HepG2 (cell line): ENCODE results near the gene PPP4C. TPM values are rescaled to one million over a fixed set of nuclear protein-coding genes. Genes with fewer than 3 reads are reported as not detected.

Experiments used
- AGO2 ChIP-seq: fragments of 200-400 bp; formaldehyde crosslinking; optimal IDR thresholded peaks from 2 replicates; pipeline ENCODE3; 2017; ENCODE audit warnings: mild to moderate bottlenecking, low read depth, low read length, moderate library complexity
- ATF6 ChIP-seq: sonication (generic); formaldehyde crosslinking; conservative IDR thresholded peaks from 2 replicates; pipeline ENCODE4 v1.4.0; 2020; ENCODE audit warnings: missing genetic modification reagents
- BRD4 ChIP-seq: sonication (generic); formaldehyde crosslinking; IDR thresholded peaks from 2 replicates; pipeline ENCODE4 v1.4.0; 2020; ENCODE audit warnings: missing genetic modification reagents
- ETV6 ChIP-seq: sonication (generic); formaldehyde crosslinking; conservative IDR thresholded peaks from 2 replicates; pipeline ENCODE4 v1.4.0; 2020; ENCODE audit warnings: missing genetic modification reagents
- KLF12 ChIP-seq: sonication (generic); formaldehyde crosslinking; IDR thresholded peaks from 2 replicates; pipeline ENCODE4 v1.4.0; 2020; ENCODE audit warnings: missing genetic modification reagents, borderline replicate concordance
- MIER2 ChIP-seq: IDR thresholded peaks from 2 replicates; pipeline ENCODE4 v1.6.1; 2016; ENCODE audit warnings: missing biosample characterization, missing genetic modification reagents
- PLSCR1 ChIP-seq: sonication (generic); formaldehyde crosslinking; IDR thresholded peaks from 2 replicates; pipeline ENCODE4 v1.5.0; 2020; ENCODE audit warnings: missing genetic modification reagents, mild to moderate bottlenecking, borderline replicate concordance
- RXRA ChIP-seq: sonication (generic); formaldehyde crosslinking; IDR thresholded peaks from 2 replicates; pipeline ENCODE4 v1.5.1; 2020; ENCODE audit warnings: missing genetic modification reagents
- RXRB ChIP-seq: IDR thresholded peaks from 2 replicates; pipeline ENCODE4 v1.6.1; 2016; ENCODE audit warnings: borderline replicate concordance, missing genetic modification reagents, missing compliant biosample characterization
- ZMAT3 ChIP-seq: sonication (generic); formaldehyde crosslinking; conservative IDR thresholded peaks from 2 replicates; pipeline ENCODE4 v1.7.0; 2021; ENCODE audit warnings: missing genetic modification reagents
- ZNF142 ChIP-seq: sonication (generic); formaldehyde crosslinking; IDR thresholded peaks from 2 replicates; pipeline ENCODE4 v1.4.0; 2020; ENCODE audit warnings: missing genetic modification reagents
- polyA plus RNA-seq, 8 experiments: library from polyadenylated mRNA; depleted of rRNA in 3 of 8; stranded (reverse) in 7 of 8; unstranded in 1 of 8; fragments of >200 nt; fragmentation: Illumina TruSeq in 4 of 8; extraction: Trizol in 4 of 8; gene quantifications; 2 replicates each; pipeline versions ENCODE4 v1.2.1 to v1.2.3, GENCODE V29; 2011 to 2016; ENCODE audit warnings: low read depth in 4 of 8, missing spikeins in 1 of 8, mixed read lengths in 1 of 8; ENCODE audit not compliant: insufficient read depth in 1 of 8
- total RNA-seq, 5 experiments: library from RNA; depleted of rRNA; stranded (reverse); fragments of >200 nt; fragmentation: Illumina TruSeq; extraction: Trizol; gene quantifications; 2 replicates each; pipeline ENCODE4 v1.2.3, GENCODE V29; 2016; ENCODE audit warnings: low read depth in 1 of 5
- TF ChIP-seq, protein P1 (sequence below): sonication (generic); formaldehyde crosslinking; IDR thresholded peaks from 2 replicates; pipeline ENCODE4 v1.8.1; 2023; ENCODE audit warnings: mild to moderate bottlenecking, missing genetic modification reagents
- TF ChIP-seq, protein P2 (sequence below): sonication (generic); formaldehyde crosslinking; IDR thresholded peaks from 2 replicates; pipeline ENCODE4 v1.9.0; 2021; ENCODE audit warnings: missing genetic modification reagents, borderline replicate concordance

The PPP4C gene
- total and polyA plus RNA-seq, 2 of the 13 experiments (the other 11 are each of a cell fraction or from before 2014, with no cell fraction given): 176 to 220 TPM

DNA sequence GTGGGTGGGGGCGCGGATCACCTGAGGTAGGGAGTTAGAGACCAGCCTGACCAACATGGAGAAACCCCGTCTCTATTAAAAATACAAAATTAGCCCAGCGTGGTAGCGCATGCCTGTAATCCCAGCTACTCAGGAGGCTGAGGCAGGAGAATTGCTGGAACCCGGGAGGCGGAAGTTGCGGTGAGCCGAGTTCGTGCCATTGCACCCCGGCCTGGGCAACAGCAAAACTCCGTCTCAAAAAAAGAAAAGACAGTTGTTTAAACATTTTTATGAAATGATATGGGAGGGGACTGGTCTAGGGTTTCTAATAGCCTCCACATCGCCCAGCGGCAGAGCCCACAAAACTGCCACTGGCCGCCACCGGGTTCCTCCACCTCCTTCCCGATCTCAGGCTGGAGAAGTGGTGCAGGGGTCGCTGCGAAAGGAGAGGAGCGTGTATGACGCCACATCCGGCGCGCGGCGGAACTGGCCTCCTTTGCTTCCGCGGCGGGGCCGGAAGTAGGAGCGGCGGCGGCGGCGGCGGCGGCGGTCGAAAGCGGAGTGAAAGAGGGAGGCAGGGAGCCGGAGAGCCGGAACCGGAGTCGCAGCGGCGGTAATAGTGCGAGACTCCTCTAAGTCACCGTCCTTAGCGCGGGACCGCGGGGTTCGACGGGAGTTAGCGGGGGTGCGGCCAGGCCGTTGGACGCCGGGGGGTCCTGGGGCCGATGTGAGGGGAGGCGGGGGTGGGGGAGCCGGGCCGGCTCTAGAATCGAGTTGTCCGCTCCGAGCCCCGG is at the start of gene PPP4C (continued):
- TF ChIP-seq, protein P1, sequence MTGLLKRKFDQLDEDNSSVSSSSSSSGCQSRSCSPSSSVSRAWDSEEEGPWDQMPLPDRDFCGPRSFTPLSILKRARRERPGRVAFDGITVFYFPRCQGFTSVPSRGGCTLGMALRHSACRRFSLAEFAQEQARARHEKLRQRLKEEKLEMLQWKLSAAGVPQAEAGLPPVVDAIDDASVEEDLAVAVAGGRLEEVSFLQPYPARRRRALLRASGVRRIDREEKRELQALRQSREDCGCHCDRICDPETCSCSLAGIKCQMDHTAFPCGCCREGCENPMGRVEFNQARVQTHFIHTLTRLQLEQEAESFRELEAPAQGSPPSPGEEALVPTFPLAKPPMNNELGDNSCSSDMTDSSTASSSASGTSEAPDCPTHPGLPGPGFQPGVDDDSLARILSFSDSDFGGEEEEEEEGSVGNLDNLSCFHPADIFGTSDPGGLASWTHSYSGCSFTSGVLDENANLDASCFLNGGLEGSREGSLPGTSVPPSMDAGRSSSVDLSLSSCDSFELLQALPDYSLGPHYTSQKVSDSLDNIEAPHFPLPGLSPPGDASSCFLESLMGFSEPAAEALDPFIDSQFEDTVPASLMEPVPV: no peak
- TF ChIP-seq AGO2: peak; percentile 87
- TF ChIP-seq MIER2 (CRISPR knock-in tag): no peak
- TF ChIP-seq PLSCR1: 0 out of 2 replicates have a peak, but pooled peaks have one; percentile 50
- peak; percentile 48; the same call in 1 of the 2 replicates for TF ChIP-seq ZNF142
- 0 out of 2 replicates have a peak, but pooled peaks have one; percentile 67 for TF ChIP-seq ATF6 (CRISPR knock-in tag)
- TF ChIP-seq RXRB (CRISPR knock-in tag): peak; percentile 80; the same call in 1 of the 2 replicates
- TF ChIP-seq ETV6 (CRISPR knock-in tag): peak; percentile 62; the same call in 1 of the 2 replicates
- TF ChIP-seq, protein P2, sequence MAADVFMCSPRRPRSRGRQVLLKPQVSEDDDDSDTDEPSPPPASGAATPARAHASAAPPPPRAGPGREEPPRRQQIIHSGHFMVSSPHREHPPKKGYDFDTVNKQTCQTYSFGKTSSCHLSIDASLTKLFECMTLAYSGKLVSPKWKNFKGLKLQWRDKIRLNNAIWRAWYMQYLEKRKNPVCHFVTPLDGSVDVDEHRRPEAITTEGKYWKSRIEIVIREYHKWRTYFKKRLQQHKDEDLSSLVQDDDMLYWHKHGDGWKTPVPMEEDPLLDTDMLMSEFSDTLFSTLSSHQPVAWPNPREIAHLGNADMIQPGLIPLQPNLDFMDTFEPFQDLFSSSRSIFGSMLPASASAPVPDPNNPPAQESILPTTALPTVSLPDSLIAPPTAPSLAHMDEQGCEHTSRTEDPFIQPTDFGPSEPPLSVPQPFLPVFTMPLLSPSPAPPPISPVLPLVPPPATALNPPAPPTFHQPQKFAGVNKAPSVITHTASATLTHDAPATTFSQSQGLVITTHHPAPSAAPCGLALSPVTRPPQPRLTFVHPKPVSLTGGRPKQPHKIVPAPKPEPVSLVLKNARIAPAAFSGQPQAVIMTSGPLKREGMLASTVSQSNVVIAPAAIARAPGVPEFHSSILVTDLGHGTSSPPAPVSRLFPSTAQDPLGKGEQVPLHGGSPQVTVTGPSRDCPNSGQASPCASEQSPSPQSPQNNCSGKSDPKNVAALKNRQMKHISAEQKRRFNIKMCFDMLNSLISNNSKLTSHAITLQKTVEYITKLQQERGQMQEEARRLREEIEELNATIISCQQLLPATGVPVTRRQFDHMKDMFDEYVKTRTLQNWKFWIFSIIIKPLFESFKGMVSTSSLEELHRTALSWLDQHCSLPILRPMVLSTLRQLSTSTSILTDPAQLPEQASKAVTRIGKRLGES (CRISPR knock-in tag): no peak
- TF ChIP-seq RXRA: no peak; the same call in 1 of the 2 replicates
- 0 out of 2 replicates have a peak, but pooled peaks have one; percentile 27 for TF ChIP-seq KLF12 (CRISPR knock-in tag)
- no peak; the same call in 1 of the 2 replicates for TF ChIP-seq BRD4
- TF ChIP-seq ZMAT3 (CRISPR knock-in tag): no peak
